SU-DHL-6 (cell line): ENCODE data around the gene RGS3.

Experiments
- H2AFZ ChIP-seq: fragments of 200-600 bp; sonication (generic); 2 replicates; pipeline ENCODE4 v1.6.1; 2014; ENCODE audit warnings: low read depth, mild to moderate bottlenecking, moderate library complexity, mixed read lengths, antibody characterized with exemption, low read length; ENCODE audit not compliant: severe bottlenecking
- H3F3A ChIP-seq: fragments of 200-600 bp; shearing (Covaris generic); 2 replicates; pipeline ENCODE4 v1.6.0; 2016; ENCODE audit warnings: antibody characterized with exemption, mild to moderate bottlenecking; ENCODE audit not compliant: insufficient read depth
- H3K27ac ChIP-seq: fragments of 200-600 bp; sonication (generic); 2 replicates; pipeline ENCODE4 v1.5.1; 2016; ENCODE audit warnings: low read depth, mild to moderate bottlenecking, low read length, moderate library complexity, mixed read lengths
- H3K27me3 ChIP-seq: fragments of 200-600 bp; sonication (generic), shearing (Covaris generic); 2 replicates; pipeline ENCODE4 v1.6.0; 2014; ENCODE audit warnings: mild to moderate bottlenecking, low read length
- H3K36me3 ChIP-seq: fragments of 200-600 bp; sonication (generic); 2 replicates; pipeline ENCODE4 v1.6.1; 2014; ENCODE audit warnings: mild to moderate bottlenecking, low read length, mixed read lengths
- H3K4me2 ChIP-seq: fragments of 300-600, 200-600 bp; shearing (Covaris generic), sonication (generic); 2 replicates; pipeline ENCODE4 v1.6.0; 2014; ENCODE audit warnings: low read length, low read depth, mild to moderate bottlenecking; ENCODE audit not compliant: poor library complexity, severe bottlenecking
- H3K4me3 ChIP-seq: fragments of 200-600 bp; sonication (generic); 2 replicates; pipeline ENCODE4 v1.5.1; 2014; ENCODE audit warnings: antibody characterized with exemption, low read length, mild to moderate bottlenecking, mixed read lengths; ENCODE audit not compliant: insufficient read depth, poor library complexity, severe bottlenecking
- H3K79me2 ChIP-seq: fragments of 200-600 bp; sonication (generic); 2 replicates; pipeline ENCODE4 v1.6.1; 2014; ENCODE audit warnings: mild to moderate bottlenecking, low read length, moderate library complexity; ENCODE audit not compliant: insufficient read depth
- H3K9ac ChIP-seq: fragments of 200-600 bp; sonication (generic); 2 replicates; pipeline ENCODE4 v1.7.0; 2014; ENCODE audit warnings: mild to moderate bottlenecking, low read length
- H3K9me2 ChIP-seq: fragments of 200-600 bp; sonication (generic); replicated peaks from 2 replicates; pipeline ENCODE4 v1.6.1; 2014; ENCODE audit warnings: low read length; ENCODE audit not compliant: insufficient read depth
- H3K9me3 ChIP-seq: fragments of 200-600 bp; sonication (generic); 2 replicates; pipeline ENCODE4 v1.6.1; 2014; ENCODE audit warnings: low read length, mixed read lengths; ENCODE audit not compliant: insufficient read depth
- H4K20me1 ChIP-seq: fragments of 200-600 bp; sonication (generic); 2 replicates; pipeline ENCODE4 v1.6.1; 2014; ENCODE audit warnings: low read depth, mild to moderate bottlenecking, antibody characterized with exemption, low read length, moderate library complexity, mixed read lengths
- EZH2phosphoT487 ChIP-seq: fragments of 200-600 bp; sonication (generic), shearing (Covaris generic); conservative IDR thresholded peaks from 2 replicates; pipeline ENCODE4 v1.6.1; 2018; ENCODE audit warnings: mild to moderate bottlenecking, antibody characterized with exemption, low read length, moderate library complexity, mixed read lengths
- TF ChIP-seq, protein P1 (sequence below): fragments of 200-600 bp; sonication (generic); IDR thresholded peaks from one replicate; pipeline ENCODE4 v1.5.1; 2017; ENCODE audit warnings: antibody characterized with exemption, mild to moderate bottlenecking, low read length, moderate library complexity; ENCODE audit not compliant: insufficient read depth, poor library complexity, severe bottlenecking

Gene RGS3

DNA sequence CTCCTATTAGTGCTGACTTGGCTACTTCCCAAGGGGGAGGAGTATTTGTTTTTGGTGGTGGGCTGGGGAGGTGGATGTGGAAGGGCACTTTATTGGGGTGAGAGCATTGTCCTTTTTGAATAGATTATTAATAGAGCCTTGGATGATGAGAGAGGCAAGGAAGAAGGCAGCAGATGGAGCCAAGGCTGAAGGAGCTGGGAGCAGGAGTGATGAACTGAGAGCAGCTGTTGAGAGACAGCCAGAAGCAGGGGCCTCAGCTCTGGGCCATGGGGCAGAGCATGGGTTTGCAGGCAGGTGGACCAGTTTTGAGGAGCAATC lies 29.6 kb downstream of the RGS3 start:
- H3K27me3 ChIP-seq = no peaks in the 10 kb centered on the region
- no peak overlapping the region for H3K4me3 ChIP-seq
- no peaks in the 10 kb centered on the region for H3K36me3 ChIP-seq
- TF ChIP-seq, protein P1, sequence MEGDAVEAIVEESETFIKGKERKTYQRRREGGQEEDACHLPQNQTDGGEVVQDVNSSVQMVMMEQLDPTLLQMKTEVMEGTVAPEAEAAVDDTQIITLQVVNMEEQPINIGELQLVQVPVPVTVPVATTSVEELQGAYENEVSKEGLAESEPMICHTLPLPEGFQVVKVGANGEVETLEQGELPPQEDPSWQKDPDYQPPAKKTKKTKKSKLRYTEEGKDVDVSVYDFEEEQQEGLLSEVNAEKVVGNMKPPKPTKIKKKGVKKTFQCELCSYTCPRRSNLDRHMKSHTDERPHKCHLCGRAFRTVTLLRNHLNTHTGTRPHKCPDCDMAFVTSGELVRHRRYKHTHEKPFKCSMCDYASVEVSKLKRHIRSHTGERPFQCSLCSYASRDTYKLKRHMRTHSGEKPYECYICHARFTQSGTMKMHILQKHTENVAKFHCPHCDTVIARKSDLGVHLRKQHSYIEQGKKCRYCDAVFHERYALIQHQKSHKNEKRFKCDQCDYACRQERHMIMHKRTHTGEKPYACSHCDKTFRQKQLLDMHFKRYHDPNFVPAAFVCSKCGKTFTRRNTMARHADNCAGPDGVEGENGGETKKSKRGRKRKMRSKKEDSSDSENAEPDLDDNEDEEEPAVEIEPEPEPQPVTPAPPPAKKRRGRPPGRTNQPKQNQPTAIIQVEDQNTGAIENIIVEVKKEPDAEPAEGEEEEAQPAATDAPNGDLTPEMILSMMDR = no peak
- no peak for TF ChIP-seq EZH2phosphoT487
- H3K27ac ChIP-seq = no peak overlapping the region
- no peaks in the 10 kb centered on the region for H3F3A ChIP-seq
- H3K79me2 ChIP-seq = no peaks in the 10 kb centered on the region
- no peak overlapping the region for H3K4me2 ChIP-seq
- no peak overlapping the region for H3K9ac ChIP-seq
- no peaks in the 10 kb centered on the region for H3K9me2 ChIP-seq
- no peaks in the 10 kb centered on the region for H4K20me1 ChIP-seq
- no peak overlapping the region for H2AFZ ChIP-seq
- H3K9me3 ChIP-seq = no peaks in the 10 kb centered on the region

DNA sequence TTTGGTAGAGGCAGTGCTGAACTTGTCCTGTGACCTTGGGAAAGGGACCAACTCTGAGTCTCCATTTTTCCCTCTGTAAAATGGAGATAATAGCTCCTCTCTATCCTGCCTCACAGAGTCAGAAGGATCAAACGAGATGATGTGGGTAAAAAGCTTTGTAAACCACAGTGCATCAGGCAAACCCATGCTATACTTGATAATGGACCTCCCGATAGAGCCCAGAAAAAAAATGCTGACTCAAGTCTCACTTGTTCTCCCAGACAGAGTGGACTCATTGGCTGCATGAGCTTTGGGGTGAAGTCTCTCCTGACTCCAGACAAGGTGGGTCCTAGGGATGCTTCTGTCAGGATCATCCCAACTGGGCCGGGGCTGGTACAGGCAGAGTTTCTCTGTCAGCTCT lies 32.0 kb downstream of the RGS3 start:
- Histone ChIP-seq H3K4me3 (no peak overlapping the region), H3K27me3 (no peaks in the 10 kb centered on the region), H4K20me1 (no peaks in the 10 kb centered on the region), H3K79me2 (no peaks in the 10 kb centered on the region), H3F3A (no peaks in the 10 kb centered on the region), H3K9me3 (no peaks in the 10 kb centered on the region), H3K27ac (no peak overlapping the region), H3K9me2 (no peaks in the 10 kb centered on the region), H3K36me3 (no peaks in the 10 kb centered on the region), H3K4me2 (no peak overlapping the region), H3K9ac (no peak overlapping the region), H2AFZ (no peak overlapping the region)
- TF ChIP-seq, protein P1 = no peak
- no peak for TF ChIP-seq EZH2phosphoT487

DNA sequence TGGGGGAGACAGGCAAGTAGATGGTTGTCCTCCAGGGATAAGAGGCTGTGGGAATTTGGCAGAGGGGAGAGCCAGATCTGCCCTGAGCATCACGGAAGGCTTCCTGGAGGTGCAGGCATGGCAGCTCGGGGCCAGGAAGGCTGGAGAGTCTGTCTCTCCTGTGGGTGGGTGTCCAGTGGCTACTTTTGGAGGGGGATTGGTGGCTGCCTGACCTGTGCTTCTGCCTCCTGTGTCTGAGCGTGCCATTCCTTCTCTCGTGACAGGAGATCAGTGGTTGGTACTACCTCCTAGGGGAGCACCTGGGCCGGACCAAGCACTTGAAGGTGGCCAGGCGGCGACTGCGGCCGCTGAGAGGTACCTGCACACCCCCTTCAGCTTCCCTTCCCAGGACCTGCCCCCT lies 33.5 kb downstream of the RGS3 start:
- Histone ChIP-seq H4K20me1 (no peaks in the 10 kb centered on the region), H3K27ac (no peak overlapping the region), H3K36me3 (no peaks in the 10 kb centered on the region), H3K4me3 (no peak overlapping the region), H2AFZ (no peak overlapping the region), H3K27me3 (no peaks in the 10 kb centered on the region), H3K9me2 (no peaks in the 10 kb centered on the region), H3K4me2 (no peak overlapping the region), H3K9me3 (no peaks in the 10 kb centered on the region), H3K79me2 (no peaks in the 10 kb centered on the region), H3F3A (no peaks in the 10 kb centered on the region), H3K9ac (no peak overlapping the region)
- TF ChIP-seq EZH2phosphoT487 = no peak
- TF ChIP-seq, protein P1 = no peak
